Choroid plexus epithelial cell (primary cell): ENCODE measurements around the gene G6PC2.

Source experiments
- DNase-seq: peaks from one replicate; pipeline ENCODE4 v3.0.0-alpha.2; 2010; ENCODE audit warnings: low read depth
- H3K4me3 ChIP-seq: 2 replicates; pipeline ENCODE4 v1.5.1; 2011; ENCODE audit warnings: low read depth, mild to moderate bottlenecking, control low read depth, low read length, moderate library complexity
- CTCF ChIP-seq: conservative IDR thresholded peaks from 2 replicates; pipeline ENCODE4 v1.5.1; 2011; ENCODE audit warnings: low read depth, mild to moderate bottlenecking, control low read depth, inconsistent platforms, low read length, moderate library complexity

Gene G6PC2

GRCh38 chr2:168904358-168904757 is 3.3 kb downstream of the G6PC2 start:
- DNase-seq, result no peak
- no peak overlapping the region for H3K4me3 ChIP-seq
- no peak for TF ChIP-seq CTCF

- peak; percentile 26 for DNase-seq
- no peak overlapping the region for H3K4me3 ChIP-seq
- peak; percentile 9 for TF ChIP-seq CTCF
Observed at GRCh38 chr2:168907940-168908662, 7.0 kb downstream of the G6PC2 start.

GRCh38 chr2:168910330-168910729 is 9.2 kb downstream of the G6PC2 start:
- no peak for TF ChIP-seq CTCF
- H3K4me3 ChIP-seq, result no peak overlapping the region
- DNase-seq, result no peak

- peak overlapping the region; percentile 46 for H3K4me3 ChIP-seq
Observed at GRCh38 chr2:168912466-168912865, 11.4 kb downstream of the G6PC2 start.

GRCh38 chr2:168912901-168913369 is 11.8 kb downstream of the G6PC2 start:
- H3K4me3 ChIP-seq, result peak overlapping the region; percentile 46
- no peak for TF ChIP-seq CTCF
- DNase-seq, result peak; percentile 31

More at GRCh38 chr2:168912466-168912865, 11.4 kb downstream of the G6PC2 start:
- DNase-seq, result no peak
- TF ChIP-seq CTCF, result no peak

- no peak overlapping the region for H3K4me3 ChIP-seq
- no peak for DNase-seq
- TF ChIP-seq CTCF, result no peak
Observed at GRCh38 chr2:168913495-168913894, 12.4 kb downstream of the G6PC2 start.
